Calu3 (cell line): ENCODE results near the gene STOX2. TPM values are rescaled to one million over a fixed set of nuclear protein-coding genes. Genes with fewer than 3 reads are reported as not detected.

Source experiments
- BruUV-seq: library from RNA; stranded (reverse); fragments of 400-500 nt; replicated peaks from 2 replicates; lab custom pipeline; 2021; lab: Mats Ljungman, UMichigan
- CTCF ChIA-PET: fragments of 300-600 bp; sonication (Branson Sonifier 250); formaldehyde crosslinking; loops from one replicate; lab custom pipeline; 2022; ENCODE audit warnings: antibody characterized with exemption; lab: Charles Lee
- DNase-seq: peaks from one replicate; pipeline ENCODE4 v3.0.0; 2022
- H3K27ac Mint-ChIP-seq: one replicate; pipeline ENCODE4 v1.8.0; 2022; ENCODE audit warnings: mixed read lengths; ENCODE audit not compliant: unreplicated experiment
- H3K27me3 Mint-ChIP-seq: one replicate; pipeline ENCODE4 v1.8.0; 2022; ENCODE audit warnings: mixed read lengths; ENCODE audit not compliant: unreplicated experiment
- H3K36me3 Mint-ChIP-seq: one replicate; pipeline ENCODE4 v1.8.0; 2022; ENCODE audit warnings: mild to moderate bottlenecking, moderate library complexity, mixed read lengths; ENCODE audit not compliant: insufficient read depth, unreplicated experiment
- H3K4me1 Mint-ChIP-seq: one replicate; pipeline ENCODE4 v1.8.0; 2022; ENCODE audit warnings: mild to moderate bottlenecking, low read depth, mixed read lengths; ENCODE audit not compliant: unreplicated experiment
- H3K4me3 Mint-ChIP-seq: one replicate; pipeline ENCODE4 v1.8.0; 2022; ENCODE audit warnings: mild to moderate bottlenecking, low read depth, moderate library complexity, mixed read lengths; ENCODE audit not compliant: unreplicated experiment
- H3K9me3 Mint-ChIP-seq: one replicate; pipeline ENCODE4 v1.8.0; 2022; ENCODE audit warnings: low read depth, mixed read lengths; ENCODE audit not compliant: unreplicated experiment
- intact Hi-C: fragments of 100-400 bp; cut with micrococcal nuclease; formaldehyde crosslinking; loops from one replicate; pipeline ENCODE4 v1.10.0; 2022; ENCODE audit not compliant: unreplicated experiment
- total RNA-seq: library from RNA; stranded (reverse); gene quantifications from 2 replicates; pipeline ENCODE4 v1.2.3, GENCODE V29; 2022
- TF ChIP-seq, protein P1 (sequence below): fragments of 200-600 bp; IDR thresholded peaks from one replicate; pipeline ENCODE4 v1.8.0; 2022; ENCODE audit warnings: antibody characterized with exemption; ENCODE audit not compliant: unreplicated experiment

Gene STOX2
- total RNA-seq, 1 experiment from 2014 or later = 10.0 TPM

DNA sequence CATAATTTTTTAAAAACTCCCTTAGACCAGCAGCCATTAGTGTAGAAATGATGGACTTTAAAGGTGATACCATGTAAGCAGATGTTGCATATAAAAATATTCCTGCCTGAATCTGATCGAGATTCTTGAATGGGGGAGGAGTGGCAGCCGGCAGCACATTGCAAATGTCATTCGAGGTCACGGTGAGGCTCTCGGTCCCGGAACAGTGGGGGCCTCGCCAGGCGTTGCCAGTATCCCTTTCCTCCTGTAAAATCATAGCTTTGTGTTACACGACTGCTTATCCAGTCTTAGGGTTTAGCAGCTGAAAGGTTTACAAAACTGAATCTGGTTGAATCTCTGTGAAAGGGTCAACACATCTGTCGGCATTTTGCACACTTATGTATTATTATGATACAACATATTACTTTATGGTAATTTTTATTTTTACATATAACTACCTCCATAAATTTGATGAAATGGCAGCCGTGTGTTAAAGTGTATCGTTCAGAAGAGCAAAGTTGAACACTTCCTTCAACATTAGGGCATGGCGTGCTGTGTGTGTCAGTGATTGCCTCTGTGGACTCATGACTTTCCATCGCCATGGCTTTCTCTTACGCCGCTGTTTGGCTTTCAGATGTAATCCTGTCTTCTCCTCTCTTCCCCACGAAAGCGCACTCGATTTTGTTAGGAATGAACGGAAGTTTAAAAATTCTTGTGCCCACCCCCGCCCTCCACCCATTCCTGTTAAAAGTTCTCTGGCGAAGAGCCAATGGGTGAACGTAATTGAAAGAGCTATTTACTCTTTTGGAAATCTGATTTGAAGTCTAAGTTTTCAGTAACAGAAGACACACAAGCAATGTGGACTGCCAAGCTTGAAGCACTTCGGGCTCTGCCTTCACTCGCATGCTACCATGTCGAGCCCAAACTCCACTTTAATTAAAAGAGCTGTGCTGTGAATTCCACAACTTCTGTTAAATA is 114.8 kb downstream of the STOX2 start:
- H3K27me3 Mint-ChIP-seq = no peaks in the 10 kb centered on the region
- TF ChIP-seq, protein P1, sequence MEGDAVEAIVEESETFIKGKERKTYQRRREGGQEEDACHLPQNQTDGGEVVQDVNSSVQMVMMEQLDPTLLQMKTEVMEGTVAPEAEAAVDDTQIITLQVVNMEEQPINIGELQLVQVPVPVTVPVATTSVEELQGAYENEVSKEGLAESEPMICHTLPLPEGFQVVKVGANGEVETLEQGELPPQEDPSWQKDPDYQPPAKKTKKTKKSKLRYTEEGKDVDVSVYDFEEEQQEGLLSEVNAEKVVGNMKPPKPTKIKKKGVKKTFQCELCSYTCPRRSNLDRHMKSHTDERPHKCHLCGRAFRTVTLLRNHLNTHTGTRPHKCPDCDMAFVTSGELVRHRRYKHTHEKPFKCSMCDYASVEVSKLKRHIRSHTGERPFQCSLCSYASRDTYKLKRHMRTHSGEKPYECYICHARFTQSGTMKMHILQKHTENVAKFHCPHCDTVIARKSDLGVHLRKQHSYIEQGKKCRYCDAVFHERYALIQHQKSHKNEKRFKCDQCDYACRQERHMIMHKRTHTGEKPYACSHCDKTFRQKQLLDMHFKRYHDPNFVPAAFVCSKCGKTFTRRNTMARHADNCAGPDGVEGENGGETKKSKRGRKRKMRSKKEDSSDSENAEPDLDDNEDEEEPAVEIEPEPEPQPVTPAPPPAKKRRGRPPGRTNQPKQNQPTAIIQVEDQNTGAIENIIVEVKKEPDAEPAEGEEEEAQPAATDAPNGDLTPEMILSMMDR = no peak
- intact Hi-C loops = no loop called here
- H3K27ac Mint-ChIP-seq = no peak overlapping the region
- CTCF ChIA-PET = interaction anchor here (0.6 kb wide), 1 partner anchor 65 kb away, joined by 3 read pairs; no protein-coding TSS in a partner anchor
- DNase-seq = no peak
- no peaks in the 10 kb centered on the region for H3K9me3 Mint-ChIP-seq
- no peak overlapping the region for H3K4me3 Mint-ChIP-seq
- peaks cover 4% of the 10 kb centered on the region for H3K4me1 Mint-ChIP-seq
- BruUV-seq = no TSS peak
- no peaks in the 10 kb centered on the region for H3K36me3 Mint-ChIP-seq

DNA sequence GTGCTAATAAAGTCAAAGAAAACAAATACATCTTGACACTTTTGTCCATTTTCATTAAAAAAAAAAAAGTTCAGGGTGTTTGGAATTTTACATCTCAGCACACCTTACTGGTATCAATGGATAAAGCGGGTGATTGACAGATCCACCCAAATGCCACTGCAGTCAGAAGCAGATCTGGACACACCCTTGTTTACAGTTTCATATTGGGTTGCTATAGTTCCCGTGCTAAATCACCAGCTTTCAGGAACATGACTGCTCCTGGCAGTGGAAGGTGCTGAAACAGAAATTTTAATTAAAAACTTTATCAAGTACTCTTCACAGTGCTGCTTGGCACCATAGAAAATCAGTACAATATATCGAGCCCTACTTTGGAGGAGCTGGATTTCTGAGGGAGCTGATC is 116.3 kb downstream of the STOX2 start:
- no peak overlapping the region for H3K4me3 Mint-ChIP-seq
- no peaks in the 10 kb centered on the region for H3K9me3 Mint-ChIP-seq
- no peak for DNase-seq
- no peaks in the 10 kb centered on the region for H3K36me3 Mint-ChIP-seq
- BruUV-seq = no TSS peak
- peaks cover 9% of the 10 kb centered on the region for H3K4me1 Mint-ChIP-seq
- CTCF ChIA-PET = no interaction called here
- TF ChIP-seq, protein P1 = no peak
- H3K27me3 Mint-ChIP-seq = no peaks in the 10 kb centered on the region
- no peak overlapping the region for H3K27ac Mint-ChIP-seq
- intact Hi-C loops = no loop called here

DNA sequence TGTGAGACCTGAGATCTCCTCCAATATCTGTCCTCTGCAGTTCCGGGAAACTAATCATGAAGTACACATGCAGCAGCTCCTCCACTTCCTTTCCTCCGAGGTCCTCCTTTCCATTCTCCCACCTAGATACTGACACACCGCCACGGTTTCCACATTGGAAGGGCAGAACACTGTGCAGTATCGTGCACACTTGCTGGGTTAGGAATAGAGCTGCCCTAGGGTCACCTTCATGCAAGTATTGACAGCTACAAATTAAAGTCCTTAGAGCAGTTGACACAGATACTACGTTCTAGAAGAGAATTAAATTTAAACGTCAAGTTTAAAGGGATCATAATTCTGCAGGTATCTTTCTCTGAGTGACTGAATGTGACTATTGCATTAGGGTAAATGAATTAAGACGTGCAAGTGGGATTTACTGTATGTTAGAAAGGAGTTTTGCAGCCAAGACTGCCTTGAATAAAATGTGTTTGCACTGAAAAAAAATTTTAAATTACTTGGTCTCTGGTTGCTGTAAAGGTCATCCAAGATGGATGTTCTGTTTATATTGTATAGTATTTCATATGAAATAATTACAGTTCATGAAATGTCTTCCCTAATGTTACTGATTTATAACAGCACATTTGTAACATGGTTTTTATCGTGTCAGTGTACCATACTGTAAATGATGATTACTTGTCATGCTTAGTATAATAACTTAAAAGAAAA is 117.7 kb downstream of the STOX2 start:
- Mint-ChIP-seq H3K36me3 (no peaks in the 10 kb centered on the region), H3K27me3 (no peaks in the 10 kb centered on the region), H3K4me3 (no peak overlapping the region), H3K4me1 (peaks cover 9% of the 10 kb centered on the region), H3K27ac (no peak overlapping the region), H3K9me3 (no peaks in the 10 kb centered on the region)
- no peak for DNase-seq
- CTCF ChIA-PET = no interaction called here
- intact Hi-C loops = no loop called here
- TF ChIP-seq, protein P1 = no peak
- no TSS peak for BruUV-seq

DNA sequence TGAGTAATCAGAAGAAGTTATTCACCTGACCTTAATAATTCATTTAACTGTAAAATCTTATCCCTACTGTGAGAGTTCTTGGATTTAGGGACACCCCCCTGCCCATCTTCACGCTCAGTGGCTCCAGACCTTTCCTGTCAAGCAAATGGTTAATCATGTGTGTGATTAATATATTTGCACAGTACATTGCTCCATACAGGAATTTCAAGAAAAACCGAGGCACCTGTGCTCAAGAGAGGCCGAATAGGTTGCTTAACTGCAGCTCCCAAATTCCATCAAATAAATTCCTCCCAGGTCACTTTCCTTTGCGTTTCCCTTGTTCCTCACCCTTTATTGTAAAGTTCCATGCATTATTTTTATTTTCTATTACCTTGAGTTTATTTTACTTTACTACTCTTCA is 119.5 kb downstream of the STOX2 start:
- no peaks in the 10 kb centered on the region for H3K36me3 Mint-ChIP-seq
- H3K27ac Mint-ChIP-seq = no peak overlapping the region
- no peaks in the 10 kb centered on the region for H3K9me3 Mint-ChIP-seq
- no TSS peak for BruUV-seq
- no peak for DNase-seq
- TF ChIP-seq, protein P1 = no peak
- H3K4me3 Mint-ChIP-seq = no peak overlapping the region
- CTCF ChIA-PET = no interaction called here
- H3K27me3 Mint-ChIP-seq = no peaks in the 10 kb centered on the region
- intact Hi-C loops = no loop called here
- peaks cover 9% of the 10 kb centered on the region for H3K4me1 Mint-ChIP-seq
